HepG2 (cell line): ENCODE data around the gene APC2. TPM values are rescaled to one million over a fixed set of nuclear protein-coding genes. Genes with fewer than 3 reads are reported as not detected.
A peak's percentile ranks its signal among the peaks of the same experiment; 100 is the strongest.

Source experiments
- ARNT ChIP-seq: fragments of 450-650 bp; IDR thresholded peaks from 2 replicates; pipeline ENCODE4 v1.6.1; 2017
- DNMT1 ChIP-seq: sonication (generic); formaldehyde crosslinking; IDR thresholded peaks from 2 replicates; pipeline ENCODE4 v1.5.1; 2020; ENCODE audit warnings: mild to moderate bottlenecking, missing genetic modification reagents
- FOXC1 ChIP-seq: sonication (generic); formaldehyde crosslinking; IDR thresholded peaks from 2 replicates; pipeline ENCODE4 v1.8.0; 2022; ENCODE audit warnings: mild to moderate bottlenecking, missing genetic modification reagents, borderline replicate concordance
- JUN ChIP-seq: sonication (generic); formaldehyde crosslinking; IDR thresholded peaks from 2 replicates; pipeline ENCODE4 v1.4.0; 2020; ENCODE audit warnings: mild to moderate bottlenecking, missing genetic modification reagents
- MTF2 ChIP-seq: sonication (generic); formaldehyde crosslinking; IDR thresholded peaks from 2 replicates; pipeline ENCODE4 v1.5.0; 2020; ENCODE audit warnings: missing genetic modification reagents, borderline replicate concordance
- NFKB2 ChIP-seq: sonication (generic); formaldehyde crosslinking; IDR thresholded peaks from 2 replicates; pipeline ENCODE4 v1.4.0; 2020; ENCODE audit warnings: missing genetic modification reagents, borderline replicate concordance
- NFKBIZ ChIP-seq: IDR thresholded peaks from 2 replicates; pipeline ENCODE4 v1.6.1; 2018; ENCODE audit warnings: missing genetic modification reagents, missing compliant biosample characterization
- NONO ChIP-seq, 2 experiments: fragments of 450-650 bp in 1 of 2; sonication (generic) in 1 of 2; formaldehyde crosslinking in 1 of 2; IDR thresholded peaks in 1 of 2; conservative IDR thresholded peaks in 1 of 2; 2 replicates each; pipeline versions ENCODE4 v1.6.1 to v1.8.0; 2017 to 2022; ENCODE audit warnings: mild to moderate bottlenecking in 1 of 2, missing genetic modification reagents in 1 of 2, moderate library complexity in 1 of 2
- PHF5A ChIP-seq: IDR thresholded peaks from one replicate; pipeline ENCODE4 v1.6.1; 2018; ENCODE audit warnings: low read depth, missing genetic modification reagents; ENCODE audit not compliant: unreplicated experiment
- RBM39 ChIP-seq: fragments of 200-400 bp; formaldehyde crosslinking; IDR thresholded peaks from one replicate; pipeline ENCODE4 v1.6.1; 2018; ENCODE audit warnings: antibody characterized with exemption, mild to moderate bottlenecking, low read depth, low read length; ENCODE audit not compliant: poor library complexity, severe bottlenecking
- RFX3 ChIP-seq: IDR thresholded peaks from 2 replicates; pipeline ENCODE4 v1.6.1; 2016; ENCODE audit warnings: missing biosample characterization, missing genetic modification reagents
- SIX4 ChIP-seq: sonication (generic); formaldehyde crosslinking; IDR thresholded peaks from 2 replicates; pipeline ENCODE4 v1.4.0; 2020; ENCODE audit warnings: missing genetic modification reagents
- TCF12 ChIP-seq, 2 experiments: fragments of 450-650 bp in 1 of 2; sonication (generic) in 1 of 2; formaldehyde crosslinking in 1 of 2; IDR thresholded peaks; 2 replicates each; pipeline versions ENCODE4 v1.6.1 to v1.8.0; 2017 to 2022; ENCODE audit warnings: antibody characterized with exemption in 1 of 2, mild to moderate bottlenecking in 1 of 2, missing genetic modification reagents in 1 of 2, moderate library complexity in 1 of 2
- ZBTB1 ChIP-seq: sonication (generic); formaldehyde crosslinking; IDR thresholded peaks from 2 replicates; pipeline ENCODE4 v1.4.0; 2020; ENCODE audit warnings: missing genetic modification reagents, borderline replicate concordance
- ZFP62 ChIP-seq: sonication (generic); formaldehyde crosslinking; IDR thresholded peaks from 2 replicates; pipeline ENCODE4 v1.4.0; 2020; ENCODE audit warnings: missing genetic modification reagents
- ZMAT3 ChIP-seq: sonication (generic); formaldehyde crosslinking; conservative IDR thresholded peaks from 2 replicates; pipeline ENCODE4 v1.7.0; 2021; ENCODE audit warnings: missing genetic modification reagents
- ZNF101 ChIP-seq: sonication (generic); formaldehyde crosslinking; IDR thresholded peaks from 2 replicates; pipeline ENCODE4 v1.4.0; 2020; ENCODE audit warnings: mild to moderate bottlenecking, low read depth, missing genetic modification reagents, borderline replicate concordance
- ZNF788 ChIP-seq: sonication (generic); formaldehyde crosslinking; IDR thresholded peaks from 2 replicates; pipeline ENCODE4 v1.5.0; 2020; ENCODE audit warnings: mild to moderate bottlenecking, missing genetic modification reagents, borderline replicate concordance
- ZSCAN9 ChIP-seq: IDR thresholded peaks from 2 replicates; pipeline ENCODE4 v1.6.1; 2016; ENCODE audit warnings: borderline replicate concordance
- polyA plus RNA-seq, 8 experiments: library from polyadenylated mRNA; depleted of rRNA in 3 of 8; stranded (reverse) in 7 of 8; unstranded in 1 of 8; fragments of >200 nt; fragmentation: Illumina TruSeq in 4 of 8; extraction: Trizol in 4 of 8; gene quantifications; 2 replicates each; pipeline versions ENCODE4 v1.2.1 to v1.2.3, GENCODE V29; 2011 to 2016; ENCODE audit warnings: low read depth in 4 of 8, missing spikeins in 1 of 8, mixed read lengths in 1 of 8; ENCODE audit not compliant: insufficient read depth in 1 of 8
- total RNA-seq, 5 experiments: library from RNA; depleted of rRNA; stranded (reverse); fragments of >200 nt; fragmentation: Illumina TruSeq; extraction: Trizol; gene quantifications; 2 replicates each; pipeline ENCODE4 v1.2.3, GENCODE V29; 2016; ENCODE audit warnings: low read depth in 1 of 5
- TF ChIP-seq, protein P1 (sequence below): sonication (generic); formaldehyde crosslinking; IDR thresholded peaks from 2 replicates; pipeline ENCODE4 v1.4.0; 2020; ENCODE audit warnings: missing genetic modification reagents, borderline replicate concordance
- TF ChIP-seq, protein P2 (sequence below): sonication (generic); formaldehyde crosslinking; IDR thresholded peaks from 2 replicates; pipeline ENCODE4 v1.9.0; 2021; ENCODE audit warnings: missing genetic modification reagents, mild to moderate bottlenecking, borderline replicate concordance
- TF ChIP-seq, protein P3 (sequence below): IDR thresholded peaks from 2 replicates; pipeline ENCODE4 v1.4.0; 2020; ENCODE audit warnings: mild to moderate bottlenecking, missing genetic modification reagents

Gene APC2
- total and polyA plus RNA-seq, 2 of the 13 experiments (the other 11 are each of a cell fraction or from before 2014, with no cell fraction given), result 0.08 to 0.22 TPM

DNA sequence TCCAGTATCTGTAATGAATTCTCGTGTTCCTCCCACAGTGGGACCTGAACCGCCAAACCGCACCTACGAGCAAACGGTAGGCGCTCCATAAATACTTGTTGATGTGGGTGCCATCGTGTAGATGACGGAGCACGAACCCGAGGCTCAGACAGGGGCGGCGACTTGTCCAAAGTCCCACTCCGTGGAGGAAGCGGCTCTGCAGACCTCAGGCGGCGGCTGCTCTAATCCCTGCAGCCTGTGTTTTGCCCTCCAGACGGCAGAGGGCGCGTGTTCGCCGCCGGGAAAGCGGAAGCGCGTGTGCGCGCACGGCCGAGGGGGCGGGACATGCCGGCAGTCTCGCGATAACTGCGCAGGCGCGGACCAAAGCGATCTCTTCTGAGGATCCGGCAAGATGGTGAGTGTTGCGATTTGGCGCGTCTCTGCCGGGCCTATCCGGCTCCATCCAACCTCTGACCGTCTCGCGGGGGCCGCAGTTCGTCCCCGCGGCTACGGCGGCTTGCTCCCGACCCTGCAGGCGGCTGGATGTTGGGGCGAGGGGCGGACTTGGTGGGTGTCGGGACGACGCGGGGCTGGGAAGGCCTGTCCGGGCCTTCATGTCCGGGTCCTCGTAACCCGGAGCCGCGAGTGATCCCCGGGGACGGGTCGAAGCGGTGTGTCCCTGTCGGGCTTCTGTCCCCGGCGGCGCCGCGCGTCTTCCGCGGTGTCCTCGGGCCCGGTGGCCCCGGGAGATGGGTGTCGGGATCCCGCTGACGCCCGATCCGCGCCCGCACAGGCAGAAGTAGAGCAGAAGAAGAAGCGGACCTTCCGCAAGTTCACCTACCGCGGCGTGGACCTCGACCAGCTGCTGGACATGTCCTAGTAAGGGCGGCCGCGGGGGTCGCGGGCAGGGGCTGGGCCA is 11.6 kb upstream of the APC2 start, which contains the start of gene RPS15 (continued):
- no peak for TF ChIP-seq ZBTB1
- TF ChIP-seq ZFP62 (CRISPR knock-in tag), result no peak
- 0 out of 2 replicates have a peak, but pooled peaks have one; percentile 61 for TF ChIP-seq SIX4 (CRISPR knock-in tag)
- peak; percentile 99 for TF ChIP-seq ZNF788 (CRISPR knock-in tag)
- TF ChIP-seq DNMT1 (CRISPR knock-in tag), result no peak
- peak; percentile 80 for TF ChIP-seq PHF5A
- TF ChIP-seq ZMAT3, result peak; percentile 82
- TF ChIP-seq NFKBIZ (CRISPR knock-in tag), result peak; percentile 83
- peak; percentile 92; the same call in 1 of the 2 replicates for TF ChIP-seq ZSCAN9
- TF ChIP-seq, protein P1, sequence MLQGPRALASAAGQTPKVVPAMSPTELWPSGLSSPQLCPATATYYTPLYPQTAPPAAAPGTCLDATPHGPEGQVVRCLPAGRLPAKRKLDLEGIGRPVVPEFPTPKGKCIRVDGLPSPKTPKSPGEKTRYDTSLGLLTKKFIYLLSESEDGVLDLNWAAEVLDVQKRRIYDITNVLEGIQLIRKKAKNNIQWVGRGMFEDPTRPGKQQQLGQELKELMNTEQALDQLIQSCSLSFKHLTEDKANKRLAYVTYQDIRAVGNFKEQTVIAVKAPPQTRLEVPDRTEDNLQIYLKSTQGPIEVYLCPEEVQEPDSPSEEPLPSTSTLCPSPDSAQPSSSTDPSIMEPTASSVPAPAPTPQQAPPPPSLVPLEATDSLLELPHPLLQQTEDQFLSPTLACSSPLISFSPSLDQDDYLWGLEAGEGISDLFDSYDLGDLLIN (CRISPR knock-in tag), result peak; percentile 94; the same call in 1 of the 2 replicates
- peak; percentile 87; the same call in 1 of the 2 replicates for TF ChIP-seq FOXC1
- TF ChIP-seq NONO (IDR thresholded peaks at IDR 0.05), result no peak
- TF ChIP-seq NONO (CRISPR knock-in tag; conservative IDR thresholded peaks at IDR 0.05), result peak; percentile 99
- peak; percentile 98; the same call in 1 of the 2 replicates for TF ChIP-seq NFKB2 (CRISPR knock-in tag)
- peak; percentile 98 for TF ChIP-seq RBM39
- TF ChIP-seq, protein P2, sequence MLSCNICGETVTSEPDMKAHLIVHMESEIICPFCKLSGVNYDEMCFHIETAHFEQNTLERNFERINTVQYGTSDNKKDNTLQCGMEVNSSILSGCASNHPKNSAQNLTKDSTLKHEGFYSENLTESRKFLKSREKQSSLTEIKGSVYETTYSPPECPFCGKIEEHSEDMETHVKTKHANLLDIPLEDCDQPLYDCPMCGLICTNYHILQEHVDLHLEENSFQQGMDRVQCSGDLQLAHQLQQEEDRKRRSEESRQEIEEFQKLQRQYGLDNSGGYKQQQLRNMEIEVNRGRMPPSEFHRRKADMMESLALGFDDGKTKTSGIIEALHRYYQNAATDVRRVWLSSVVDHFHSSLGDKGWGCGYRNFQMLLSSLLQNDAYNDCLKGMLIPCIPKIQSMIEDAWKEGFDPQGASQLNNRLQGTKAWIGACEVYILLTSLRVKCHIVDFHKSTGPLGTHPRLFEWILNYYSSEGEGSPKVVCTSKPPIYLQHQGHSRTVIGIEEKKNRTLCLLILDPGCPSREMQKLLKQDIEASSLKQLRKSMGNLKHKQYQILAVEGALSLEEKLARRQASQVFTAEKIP, result no peak
- TF ChIP-seq, protein P3, sequence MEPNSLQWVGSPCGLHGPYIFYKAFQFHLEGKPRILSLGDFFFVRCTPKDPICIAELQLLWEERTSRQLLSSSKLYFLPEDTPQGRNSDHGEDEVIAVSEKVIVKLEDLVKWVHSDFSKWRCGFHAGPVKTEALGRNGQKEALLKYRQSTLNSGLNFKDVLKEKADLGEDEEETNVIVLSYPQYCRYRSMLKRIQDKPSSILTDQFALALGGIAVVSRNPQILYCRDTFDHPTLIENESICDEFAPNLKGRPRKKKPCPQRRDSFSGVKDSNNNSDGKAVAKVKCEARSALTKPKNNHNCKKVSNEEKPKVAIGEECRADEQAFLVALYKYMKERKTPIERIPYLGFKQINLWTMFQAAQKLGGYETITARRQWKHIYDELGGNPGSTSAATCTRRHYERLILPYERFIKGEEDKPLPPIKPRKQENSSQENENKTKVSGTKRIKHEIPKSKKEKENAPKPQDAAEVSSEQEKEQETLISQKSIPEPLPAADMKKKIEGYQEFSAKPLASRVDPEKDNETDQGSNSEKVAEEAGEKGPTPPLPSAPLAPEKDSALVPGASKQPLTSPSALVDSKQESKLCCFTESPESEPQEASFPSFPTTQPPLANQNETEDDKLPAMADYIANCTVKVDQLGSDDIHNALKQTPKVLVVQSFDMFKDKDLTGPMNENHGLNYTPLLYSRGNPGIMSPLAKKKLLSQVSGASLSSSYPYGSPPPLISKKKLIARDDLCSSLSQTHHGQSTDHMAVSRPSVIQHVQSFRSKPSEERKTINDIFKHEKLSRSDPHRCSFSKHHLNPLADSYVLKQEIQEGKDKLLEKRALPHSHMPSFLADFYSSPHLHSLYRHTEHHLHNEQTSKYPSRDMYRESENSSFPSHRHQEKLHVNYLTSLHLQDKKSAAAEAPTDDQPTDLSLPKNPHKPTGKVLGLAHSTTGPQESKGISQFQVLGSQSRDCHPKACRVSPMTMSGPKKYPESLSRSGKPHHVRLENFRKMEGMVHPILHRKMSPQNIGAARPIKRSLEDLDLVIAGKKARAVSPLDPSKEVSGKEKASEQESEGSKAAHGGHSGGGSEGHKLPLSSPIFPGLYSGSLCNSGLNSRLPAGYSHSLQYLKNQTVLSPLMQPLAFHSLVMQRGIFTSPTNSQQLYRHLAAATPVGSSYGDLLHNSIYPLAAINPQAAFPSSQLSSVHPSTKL, result 0 out of 2 replicates have a peak, but pooled peaks have one; percentile 63
- TF ChIP-seq JUN (CRISPR knock-in tag), result peak; percentile 39; the same call in 1 of the 2 replicates
- no peak for TF ChIP-seq ARNT
- no peak for TF ChIP-seq RFX3
- TF ChIP-seq ZNF101, result no peak
- no peak for TF ChIP-seq MTF2 (CRISPR knock-in tag)
- no peak for TF ChIP-seq TCF12 (IDR thresholded peaks at IDR 0.05)
- TF ChIP-seq TCF12 (CRISPR knock-in tag; IDR thresholded peaks at IDR 0.05), result peak; percentile 87; the same call in 1 of the 2 replicates
